Endothelial cell of umbilical vein (primary cell): ENCODE measurements around the gene CETP. TPM values are rescaled to one million over a fixed set of nuclear protein-coding genes. Genes with fewer than 3 reads are reported as not detected.

Experiments
- BruUV-seq: library from RNA; stranded (reverse); fragments of 400-500 nt; replicated peaks from 2 replicates; lab custom pipeline; 2021; lab: Mats Ljungman, UMichigan
- CTCF ChIA-PET: fragments of 300-600, 350-600 bp; sonication (Branson Sonifier 250); formaldehyde crosslinking; loops from one replicate; lab custom pipeline; 2021; ENCODE audit warnings: antibody characterized with exemption, inconsistent platforms; lab: Charles Lee
- POLR2A ChIA-PET: fragments of 300-600, 350-600 bp; sonication (Branson Sonifier 250); formaldehyde crosslinking; loops from one replicate; lab custom pipeline; 2021; ENCODE audit warnings: antibody characterized with exemption, inconsistent platforms; lab: Charles Lee
- DNase-seq: peaks from one replicate; pipeline ENCODE4 v3.0.0-alpha.2; 2011; ENCODE audit warnings: low read depth, low spot score
- FAIRE-seq: peaks from 2 replicates; lab custom pipeline; 2011; peaks lifted over from hg19 to GRCh38; lab: Jason Lieb, UNC
- H2AFZ ChIP-seq: 2 replicates; pipeline ENCODE4 v1.6.0; 2012; ENCODE audit warnings: low read depth, low read length, control low read depth, inconsistent platforms
- H3K27ac ChIP-seq: 2 replicates; pipeline ENCODE4 v1.5.1; 2011; ENCODE audit warnings: low read depth, mild to moderate bottlenecking, control low read depth, low read length, moderate library complexity; ENCODE audit not compliant: insufficient read depth
- H3K27me3 ChIP-seq, 2 experiments: 2 replicates each; pipeline versions ENCODE4 v1.6.0 to v1.6.1; 2011; ENCODE audit warnings: low read length in 2 of 2, mixed read lengths in 1 of 2; ENCODE audit not compliant: control insufficient read depth in 2 of 2, insufficient read depth in 2 of 2
- H3K36me3 ChIP-seq, 2 experiments: 2 replicates in 1 of 2; 3 replicates in 1 of 2; pipeline ENCODE4 v1.5.1; 2011; ENCODE audit warnings: low read length in 2 of 2, mild to moderate bottlenecking in 1 of 2, moderate library complexity in 1 of 2; ENCODE audit not compliant: control insufficient read depth in 2 of 2, insufficient read depth in 2 of 2; ENCODE audit errors: extremely low read depth in 1 of 2
- H3K4me1 ChIP-seq: 3 replicates; pipeline ENCODE4 v1.5.1; 2011; ENCODE audit warnings: mild to moderate bottlenecking, low read length; ENCODE audit not compliant: control insufficient read depth, insufficient read depth; ENCODE audit errors: extremely low read depth
- H3K4me2 ChIP-seq: 2 replicates; pipeline ENCODE4 v1.6.1; 2011; ENCODE audit warnings: low read length, control low read depth, mixed read lengths; ENCODE audit not compliant: insufficient read depth
- H3K4me3 ChIP-seq, 3 experiments: fragments of 200-600 bp in 1 of 3; sonication (generic), shearing (Covaris generic) in 1 of 3; replicated peaks in 1 of 3; 2 replicates each; pipeline ENCODE4 v1.5.1; 2011 to 2016; ENCODE audit warnings: control low read depth in 3 of 3, low read length in 3 of 3, mild to moderate bottlenecking in 2 of 3, inconsistent platforms in 1 of 3, low read depth in 1 of 3, moderate library complexity in 1 of 3; ENCODE audit not compliant: insufficient read depth in 1 of 3
- H3K79me2 ChIP-seq: 2 replicates; pipeline ENCODE4 v1.6.0; 2012; ENCODE audit warnings: low read length, inconsistent platforms; ENCODE audit not compliant: control insufficient read depth, insufficient read depth
- H3K9ac ChIP-seq: replicated peaks from 2 replicates; pipeline ENCODE3; 2011; ENCODE audit warnings: low read length, control low read depth; ENCODE audit not compliant: insufficient read depth; ENCODE audit errors: extremely low read depth
- H3K9me1 ChIP-seq: replicated peaks from 3 replicates; pipeline ENCODE4 v1.6.0; 2011; ENCODE audit warnings: mild to moderate bottlenecking, low read length; ENCODE audit not compliant: control insufficient read depth, insufficient read depth; ENCODE audit errors: extremely low read depth
- H3K9me3 ChIP-seq: replicated peaks from 2 replicates; pipeline ENCODE4 v1.5.1; 2012; ENCODE audit warnings: low read length, inconsistent platforms; ENCODE audit not compliant: control insufficient read depth, insufficient read depth
- H4K20me1 ChIP-seq: replicated peaks from 2 replicates; pipeline ENCODE3; 2011; ENCODE audit warnings: mild to moderate bottlenecking, low read length; ENCODE audit not compliant: control insufficient read depth, insufficient read depth; ENCODE audit errors: extremely low read depth
- EZH2 ChIP-seq: IDR thresholded peaks from 2 replicates; pipeline ENCODE4 v1.6.1; 2012; ENCODE audit warnings: borderline replicate concordance, low read depth, mild to moderate bottlenecking, moderate library complexity, low read length, inconsistent platforms; ENCODE audit not compliant: severe bottlenecking
- FOS ChIP-seq: IDR thresholded peaks from 2 replicates; pipeline ENCODE4 v1.6.1; 2011; ENCODE audit warnings: mild to moderate bottlenecking, low read length, moderate library complexity, borderline replicate concordance; ENCODE audit not compliant: insufficient read depth
- GATA2 ChIP-seq: IDR thresholded peaks from 2 replicates; pipeline ENCODE4 v1.7.0; 2011; ENCODE audit warnings: low read depth, mild to moderate bottlenecking, moderate library complexity, mixed read lengths, low read length; ENCODE audit not compliant: insufficient read length, insufficient read depth
- JUN ChIP-seq: IDR thresholded peaks from 2 replicates; pipeline ENCODE4 v1.6.1; 2011; ENCODE audit warnings: borderline replicate concordance, low read depth; ENCODE audit not compliant: insufficient read length, insufficient read depth
- MYC ChIP-seq: IDR thresholded peaks from one replicate; pipeline ENCODE4 v1.6.1; 2011; ENCODE audit warnings: mild to moderate bottlenecking, low read depth, low read length
- POLR2A ChIP-seq: IDR thresholded peaks from 2 replicates; pipeline ENCODE4 v1.6.1; 2012; ENCODE audit warnings: low read depth, mild to moderate bottlenecking, control low read depth, low read length
- POLR2AphosphoS5 ChIP-seq: IDR thresholded peaks from 2 replicates; pipeline ENCODE4 v1.6.1; 2012; ENCODE audit warnings: low read depth, mild to moderate bottlenecking, control low read depth, low read length, moderate library complexity; ENCODE audit not compliant: insufficient read depth
- dilution Hi-C: fragments of 300-500 bp; cut with MboI; formaldehyde crosslinking; loops from one replicate; pipeline ENCODE4 v1.15.0; 2019; ENCODE audit warnings: low sequenced_read_pairs; ENCODE audit not compliant: extremely low pct_ligation_motif_present
- intact Hi-C: fragments of 100-400 bp; cut with micrococcal nuclease; formaldehyde crosslinking; loops from one replicate; pipeline ENCODE4 v1.10.0; 2022
- polyA plus RNA-seq, 4 experiments: library from polyadenylated mRNA; depleted of rRNA in 3 of 4; stranded (reverse) in 3 of 4; unstranded in 1 of 4; fragments of >200 nt; gene quantifications; 2 replicates each; pipeline versions ENCODE4 v1.2.1 to v1.2.3, GENCODE V29; 2011 to 2012; ENCODE audit warnings: missing spikeins in 1 of 4
- total RNA-seq: library from RNA; stranded (reverse); gene quantifications from 2 replicates; pipeline ENCODE4 v1.2.3, GENCODE V29; 2021
- TF ChIP-seq, protein P1 (sequence below): IDR thresholded peaks from 2 replicates; pipeline ENCODE4 v1.6.1; 2011; ENCODE audit not compliant: insufficient read depth, insufficient read length
- TF ChIP-seq, protein P2 (sequence below), 2 donors: IDR thresholded peaks; 1 replicate in 1 of 2; 2 replicates in 1 of 2; pipeline ENCODE4 v1.5.1; 2011; ENCODE audit warnings: low read length in 2 of 2, mild to moderate bottlenecking in 2 of 2, moderate library complexity in 2 of 2, control low read depth in 1 of 2, inconsistent platforms in 1 of 2, low read depth in 1 of 2; ENCODE audit not compliant: insufficient read depth in 1 of 2; ENCODE audit errors: extremely low read depth in 1 of 2

CETP gene
- total and polyA plus RNA-seq, 2 donors (not counting 3 experiments of a cell fraction or from before 2014, with no cell fraction given): 2.2 to 2.8 TPM

- dilution Hi-C loops (no loop called here), intact Hi-C loops (no loop called here)
- FAIRE-seq (no peak), DNase-seq (no peak)
- Histone ChIP-seq H3K4me3 (no peak overlapping the region), H3K79me2 (peaks cover 50% of the 10 kb centered on the region), H3K9ac (no peak overlapping the region), H3K27ac (no peak overlapping the region), H3K9me1 (no peaks in the 10 kb centered on the region), H3K27me3 (no peaks in the 10 kb centered on the region), H3K4me1 (peaks cover 21% of the 10 kb centered on the region), H3K36me3 (peaks cover 31 to 40% of the 10 kb centered on the region in 2 experiments), H2AFZ (no peak overlapping the region), H4K20me1 (peaks cover 19% of the 10 kb centered on the region), H3K4me2 (no peak overlapping the region), H3K9me3 (no peaks in the 10 kb centered on the region)
- no TSS peak for BruUV-seq
- POLR2A ChIA-PET: no interaction called here
- TF ChIP-seq POLR2AphosphoS5 (no peak), POLR2A (no peak), GATA2 (no peak), MYC (no peak), FOS (no peak), JUN (no peak), EZH2 (no peak)
- TF ChIP-seq, protein P1, sequence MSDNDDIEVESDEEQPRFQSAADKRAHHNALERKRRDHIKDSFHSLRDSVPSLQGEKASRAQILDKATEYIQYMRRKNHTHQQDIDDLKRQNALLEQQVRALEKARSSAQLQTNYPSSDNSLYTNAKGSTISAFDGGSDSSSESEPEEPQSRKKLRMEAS: no peak
- TF ChIP-seq, protein P2, sequence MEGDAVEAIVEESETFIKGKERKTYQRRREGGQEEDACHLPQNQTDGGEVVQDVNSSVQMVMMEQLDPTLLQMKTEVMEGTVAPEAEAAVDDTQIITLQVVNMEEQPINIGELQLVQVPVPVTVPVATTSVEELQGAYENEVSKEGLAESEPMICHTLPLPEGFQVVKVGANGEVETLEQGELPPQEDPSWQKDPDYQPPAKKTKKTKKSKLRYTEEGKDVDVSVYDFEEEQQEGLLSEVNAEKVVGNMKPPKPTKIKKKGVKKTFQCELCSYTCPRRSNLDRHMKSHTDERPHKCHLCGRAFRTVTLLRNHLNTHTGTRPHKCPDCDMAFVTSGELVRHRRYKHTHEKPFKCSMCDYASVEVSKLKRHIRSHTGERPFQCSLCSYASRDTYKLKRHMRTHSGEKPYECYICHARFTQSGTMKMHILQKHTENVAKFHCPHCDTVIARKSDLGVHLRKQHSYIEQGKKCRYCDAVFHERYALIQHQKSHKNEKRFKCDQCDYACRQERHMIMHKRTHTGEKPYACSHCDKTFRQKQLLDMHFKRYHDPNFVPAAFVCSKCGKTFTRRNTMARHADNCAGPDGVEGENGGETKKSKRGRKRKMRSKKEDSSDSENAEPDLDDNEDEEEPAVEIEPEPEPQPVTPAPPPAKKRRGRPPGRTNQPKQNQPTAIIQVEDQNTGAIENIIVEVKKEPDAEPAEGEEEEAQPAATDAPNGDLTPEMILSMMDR (IDR thresholded peaks at IDR 0.05; ENCODE audit: extremely low read depth in 1 of 2, insufficient read depth in 1 of 2, low read depth in 1 of 2, low read length in 2 of 2): no peak
- CTCF ChIA-PET: interaction anchor here (1.3 to 2.3 kb wide), 2 partner anchors 14 to 144 kb away, joined by 3 to 10 read pairs; no protein-coding TSS in a partner anchor
These were observed 24.8 kb upstream of the CETP start for GRCh38 chr16:56936950-56937349.
